ENCODE data around the gene GTPBP3. TPM values are rescaled to one million over a fixed set of nuclear protein-coding genes. Genes with fewer than 3 reads are reported as not detected.
A peak's percentile ranks its signal among the peaks of the same experiment; 100 is the strongest.

The GTPBP3 gene
- total and polyA plus RNA-seq, 3 experiments from 2014 or later: 13.3 to 55.7 (median 47.3) TPM

GRCh38 chr19:17304386-17305215, 32.8 kb upstream of the GTPBP3 start:
- H3K4me1 Mint-ChIP-seq: peaks cover 38 to 57% (median 48%) of the 10 kb centered on the region in 3 donors

DNA sequence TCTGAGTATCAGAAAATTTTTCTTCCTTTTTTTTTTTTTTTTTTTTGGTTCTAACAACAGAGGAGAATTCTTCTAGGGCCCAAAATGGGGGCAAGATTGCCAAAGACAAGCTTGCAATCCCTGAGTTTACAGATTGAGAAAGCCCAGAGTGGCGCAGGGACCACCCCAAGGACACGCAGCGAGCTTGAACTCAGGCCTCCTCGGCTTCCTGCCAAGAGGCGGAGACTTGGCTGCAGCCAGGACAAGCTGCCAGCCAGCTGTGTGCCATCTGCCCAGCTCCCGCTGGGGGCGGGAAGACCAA, 32.2 kb upstream of the GTPBP3 start:
- Histone ChIP-seq H3K4me1 (ENCODE audit: insufficient read depth, low read length) (peaks cover 35% of the 10 kb centered on the region), H3K27me3 (ENCODE audit: insufficient read depth, low read length, poor library complexity, severe bottlenecking) (no peaks in the 10 kb centered on the region), H3K27ac (ENCODE audit: low read depth, low read length) (peak overlapping the region; percentile 43), H3K4me3 (ENCODE audit: low read length) (peak overlapping the region; percentile 92), H3K9me3 (ENCODE audit: low read length) (no peaks in the 10 kb centered on the region), H3K36me3 (ENCODE audit: insufficient read depth, low read length) (no peaks in the 10 kb centered on the region)
- H3K36me3 Mint-ChIP-seq: peaks cover 0 to 11% (median 0%) of the 10 kb centered on the region in 3 donors
- peaks cover 0 to 2% of the 10 kb centered on the region in 2 donors for H3K27me3 Mint-ChIP-seq
- peak overlapping the region; percentile 87 to 100 (median 90) for H3K4me3 Mint-ChIP-seq
- H3K9me3 Mint-ChIP-seq: no peaks in the 10 kb centered on the region
- H3K4me1 Mint-ChIP-seq: peaks cover 40 to 61% (median 51%) of the 10 kb centered on the region in 3 donors
- ChIA-PET POLR2A (interaction anchor here (0.7 to 1.3 kb wide), 4 partner anchors 12 to 162 kb away, joined by 4 to 13 read pairs (median 6); partner anchors contain the start of gene ANO8), CTCF (interaction anchor here (0.6 to 1.8 kb wide), 14 partner anchors 8 to 87 kb away, joined by 3 to 11 read pairs (median 4); partner anchors contain the start of genes BABAM1 and OCEL1)
- DNase-seq: no peak
- peak overlapping the region; percentile 22 to 99 (median 84) for H3K27ac Mint-ChIP-seq

More at GRCh38 chr19:17304386-17305215, 32.8 kb upstream of the GTPBP3 start:
- ChIA-PET POLR2A (interaction anchor here (0.7 to 1.3 kb wide), 4 partner anchors 12 to 163 kb away, joined by 4 to 13 read pairs (median 6); partner anchors contain the start of gene ANO8), CTCF (interaction anchor here (0.6 to 1.8 kb wide), 18 partner anchors 8 to 188 kb away, joined by 3 to 11 read pairs (median 4); partner anchors contain the start of genes BABAM1 and OCEL1)
- Mint-ChIP-seq H3K36me3 (peaks cover 0 to 8% (median 0%) of the 10 kb centered on the region in 3 donors), H3K27ac (peak overlapping the region; percentile 23 to 99 (median 84)), H3K9me3 (no peaks in the 10 kb centered on the region), H3K27me3 (peaks cover 0 to 2% of the 10 kb centered on the region in 2 donors), H3K4me3 (peak overlapping the region; percentile 75 to 100 (median 89))
- DNase-seq: no peak
- H3K4me1 ChIP-seq (ENCODE audit: insufficient read depth, low read length): peaks cover 31% of the 10 kb centered on the region
- no peaks in the 10 kb centered on the region for H3K27me3 ChIP-seq (ENCODE audit: insufficient read depth, low read length, poor library complexity, severe bottlenecking)
- H3K4me3 ChIP-seq (ENCODE audit: low read length): peak overlapping the region; percentile 92
- no peaks in the 10 kb centered on the region for H3K9me3 ChIP-seq (ENCODE audit: low read length)
- H3K27ac ChIP-seq (ENCODE audit: low read depth, low read length): peak overlapping the region; percentile 43
- H3K36me3 ChIP-seq (ENCODE audit: insufficient read depth, low read length): no peaks in the 10 kb centered on the region

GRCh38 chr19:17305517-17306284, 31.7 kb upstream of the GTPBP3 start, which contains the start of gene MRPL34:
Gene MRPL34 (plus strand): TSS chr19:17305872. CDS start chr19:17305893, 21 bp downstream.
- DNase-seq: peak; percentile 88 to 98 (median 94)
- Histone ChIP-seq H3K27me3 (ENCODE audit: insufficient read depth, low read length, poor library complexity, severe bottlenecking) (no peaks in the 10 kb centered on the region), H3K36me3 (ENCODE audit: insufficient read depth, low read length) (no peaks in the 10 kb centered on the region), H3K9me3 (ENCODE audit: low read length) (no peaks in the 10 kb centered on the region), H3K4me3 (ENCODE audit: low read length) (peak within 1 kb of the TSS; percentile 92), H3K27ac (ENCODE audit: low read depth, low read length) (peak within 1 kb of the TSS; percentile 79), H3K4me1 (ENCODE audit: insufficient read depth, low read length) (peaks cover 41% of the 10 kb centered on the region)
- ChIA-PET CTCF (interaction anchor here (0.6 to 1.8 kb wide), 15 partner anchors 9 to 86 kb away, joined by 3 to 11 read pairs (median 4); partner anchors contain the start of genes BABAM1 and OCEL1), POLR2A (interaction anchor here (0.7 to 1.3 kb wide), 4 partner anchors 13 to 162 kb away, joined by 4 to 13 read pairs (median 6); partner anchors contain the start of gene ANO8)
- no peaks in the 10 kb centered on the region for H3K9me3 Mint-ChIP-seq
- H3K27me3 Mint-ChIP-seq: peaks cover 0 to 2% of the 10 kb centered on the region in 2 donors
- peaks cover 0 to 12% (median 0%) of the 10 kb centered on the region in 3 donors for H3K36me3 Mint-ChIP-seq
- peak within 1 kb of the TSS; percentile 87 to 100 (median 90) for H3K4me3 Mint-ChIP-seq
- H3K4me1 Mint-ChIP-seq: peaks cover 45 to 67% (median 57%) of the 10 kb centered on the region in 3 donors
- peak within 1 kb of the TSS; percentile 79 to 99 (median 90) for H3K27ac Mint-ChIP-seq

DNA sequence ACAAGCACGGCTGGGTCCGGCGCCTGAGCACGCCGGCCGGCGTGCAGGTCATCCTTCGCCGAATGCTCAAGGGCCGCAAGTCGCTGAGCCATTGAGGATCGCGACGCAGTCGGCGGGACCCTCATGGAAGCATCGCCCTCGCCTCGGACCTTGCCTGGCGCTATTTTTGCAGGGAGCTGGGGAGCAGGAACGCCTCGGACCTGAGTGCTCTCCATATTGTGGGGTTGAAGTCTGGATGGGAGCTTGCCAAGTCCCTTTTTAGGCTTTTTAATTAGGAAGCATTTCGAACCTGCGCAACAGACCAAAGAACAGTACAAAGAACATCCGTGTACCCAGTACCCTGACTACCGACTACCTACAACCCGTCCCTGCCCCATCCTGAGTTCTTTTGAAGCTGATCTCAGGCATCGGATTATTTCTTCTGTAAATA, 31.1 kb upstream of the GTPBP3 start:
- CTCF ChIA-PET: interaction anchor here (0.7 to 1.7 kb wide), 3 partner anchors 22 to 71 kb away, joined by 3 to 6 read pairs (median 3); partner anchors contain the start of gene ANO8
- peak overlapping the region; percentile 79 for H3K27ac ChIP-seq (ENCODE audit: low read depth, low read length)
- no peaks in the 10 kb centered on the region for H3K9me3 ChIP-seq (ENCODE audit: low read length)
- no peak for DNase-seq
- H3K4me3 ChIP-seq (ENCODE audit: low read length): peak overlapping the region; percentile 92
- no peaks in the 10 kb centered on the region for H3K27me3 ChIP-seq (ENCODE audit: insufficient read depth, low read length, poor library complexity, severe bottlenecking)
- Mint-ChIP-seq H3K4me1 (peaks cover 48 to 70% (median 60%) of the 10 kb centered on the region in 3 donors), H3K4me3 (peak overlapping the region; percentile 87 to 100 (median 90)), H3K27ac (peak overlapping the region in 6 of 8 donors; percentile 72 to 99 (median 84)), H3K9me3 (no peaks in the 10 kb centered on the region), H3K36me3 (peaks cover 0 to 13% (median 0%) of the 10 kb centered on the region in 3 donors), H3K27me3 (peaks cover 0 to 2% of the 10 kb centered on the region in 2 donors)
- H3K4me1 ChIP-seq (ENCODE audit: insufficient read depth, low read length): peaks cover 42% of the 10 kb centered on the region
- POLR2A ChIA-PET: interaction anchor here (0.8 kb wide), 1 partner anchor 29 kb away, joined by 3 read pairs; the partner anchor contains the start of gene ANO8
- no peaks in the 10 kb centered on the region for H3K36me3 ChIP-seq (ENCODE audit: insufficient read depth, low read length)

GRCh38 chr19:17307876-17308377, 29.4 kb upstream of the GTPBP3 start:
- Mint-ChIP-seq H3K27me3 (peaks cover 0 to 2% of the 10 kb centered on the region in 2 donors), H3K9me3 (no peaks in the 10 kb centered on the region), H3K36me3 (peaks cover 0 to 22% (median 0%) of the 10 kb centered on the region in 3 donors), H3K27ac (peak overlapping the region in 3 of 8 donors; percentile 5 to 88 (median 72)), H3K4me3 (peak overlapping the region; percentile 39 to 86 (median 61)), H3K4me1 (peaks cover 47 to 68% (median 58%) of the 10 kb centered on the region in 3 donors)
- no peaks in the 10 kb centered on the region for H3K9me3 ChIP-seq (ENCODE audit: low read length)
- no peak for DNase-seq
- no peak overlapping the region for H3K27ac ChIP-seq (ENCODE audit: low read depth, low read length)
- CTCF ChIA-PET: interaction anchor here (1.6 to 1.8 kb wide), 3 partner anchors 19 to 38 kb away, joined by 4 to 6 read pairs (median 5); no protein-coding TSS in a partner anchor
- H3K36me3 ChIP-seq (ENCODE audit: insufficient read depth, low read length): no peaks in the 10 kb centered on the region
- POLR2A ChIA-PET: interaction anchor here (0.6 to 1.7 kb wide), 2 partner anchors 10 to 18 kb away, joined by 3 to 5 read pairs; no protein-coding TSS in a partner anchor
- H3K4me1 ChIP-seq (ENCODE audit: insufficient read depth, low read length): peaks cover 34% of the 10 kb centered on the region
- H3K4me3 ChIP-seq (ENCODE audit: low read length): no peak overlapping the region
- H3K27me3 ChIP-seq (ENCODE audit: insufficient read depth, low read length, poor library complexity, severe bottlenecking): no peaks in the 10 kb centered on the region

- peaks cover 9% of the 10 kb centered on the region for H3K36me3 ChIP-seq (ENCODE audit: insufficient read depth, low read length)
- Mint-ChIP-seq H3K4me3 (peak within 1 kb of the TSS; percentile 94 to 99 (median 98)), H3K27ac (peak within 1 kb of the TSS; percentile 87 to 98 (median 96)), H3K4me1 (peaks cover 42 to 57% (median 47%) of the 10 kb centered on the region in 3 donors), H3K27me3 (peaks cover 0 to 2% of the 10 kb centered on the region in 2 donors), H3K9me3 (no peaks in the 10 kb centered on the region), H3K36me3 (peaks cover 0 to 33% (median 0%) of the 10 kb centered on the region in 3 donors)
- DNase-seq: peak; percentile 98 to 100 (median 99)
- H3K9me3 ChIP-seq (ENCODE audit: low read length): no peaks in the 10 kb centered on the region
- H3K4me1 ChIP-seq (ENCODE audit: insufficient read depth, low read length): peaks cover 26% of the 10 kb centered on the region
- ChIA-PET CTCF (interaction anchor here (1.0 to 2.1 kb wide), 9 partner anchors 11 to 97 kb away, joined by 3 to 13 read pairs (median 4); partner anchors contain the start of gene ANO8), POLR2A (interaction anchor here (0.5 to 1.7 kb wide), 17 partner anchors 17 to 1215 kb away, joined by 3 to 9 read pairs (median 4); partner anchors contain the start of genes ANO8, BABAM1, BST2 and JUND)
- H3K27me3 ChIP-seq (ENCODE audit: insufficient read depth, low read length, poor library complexity, severe bottlenecking): no peaks in the 10 kb centered on the region
- peak within 1 kb of the TSS; percentile 93 for H3K4me3 ChIP-seq (ENCODE audit: low read length)
- peak within 1 kb of the TSS; percentile 89 for H3K27ac ChIP-seq (ENCODE audit: low read depth, low read length)
Measured at GRCh38 chr19:17309198-17309964, 28.0 kb upstream of the GTPBP3 start, which contains the start of gene DDA1. Gene DDA1 (plus strand): TSS chr19:17309563. CDS start chr19:17309655, 92 bp downstream.

Measured in CD8-positive, alpha-beta memory T cell (primary cell).